GM21717 (cell line): ENCODE measurements around the gene CAP2.
"Not testable (repeated sequence)": the region's sequence is repeated elsewhere in the genome, so short reads cannot be mapped to it uniquely, and the experiment has no call there.

Source experiments
- ATAC-seq: cut with Tn5 transposase; IDR thresholded peaks from one replicate; pipeline ENCODE4 v1.9.1; 2021; ENCODE audit warnings: mild to moderate bottlenecking, moderate library complexity; ENCODE audit not compliant: unreplicated experiment

CAP2 gene

DNA sequence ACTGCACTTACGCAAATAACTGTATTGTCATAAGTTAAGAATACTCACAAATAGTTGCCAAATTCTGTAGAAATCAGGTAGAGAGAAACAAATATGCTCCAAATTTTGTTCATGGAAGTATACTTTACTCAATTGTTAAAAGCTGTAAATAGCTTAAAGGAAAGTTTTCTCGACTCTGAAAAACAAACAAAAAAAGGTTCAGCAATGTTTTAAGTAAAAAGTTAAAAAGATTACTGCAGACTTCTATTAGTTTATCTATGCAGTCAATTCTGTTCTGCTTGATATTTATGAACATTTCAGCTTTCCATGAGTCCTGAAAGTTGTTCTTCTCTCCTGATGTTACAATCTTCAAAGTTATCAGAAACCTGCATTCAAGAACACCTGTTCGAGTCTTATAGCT is 169.2 kb downstream of the CAP2 start:
- no peak for ATAC-seq

DNA sequence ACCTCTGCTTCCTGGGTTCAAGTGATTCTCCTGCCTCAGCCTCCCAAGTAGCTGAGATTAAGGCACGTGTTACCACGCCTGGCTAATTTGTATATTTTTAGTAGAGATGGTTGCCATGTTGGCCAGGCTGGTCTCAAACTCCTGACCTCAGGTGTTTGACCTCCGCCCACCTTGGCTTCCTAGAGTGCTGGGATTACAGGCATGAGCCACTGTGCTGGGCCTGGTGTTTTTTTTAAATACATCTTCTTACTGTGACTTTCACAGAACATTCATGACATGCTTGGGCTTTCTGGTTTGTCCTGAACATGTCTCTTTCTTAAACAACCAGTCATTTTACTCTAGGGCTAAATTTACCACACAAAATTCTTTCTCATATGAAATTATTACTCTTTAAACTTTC is 172.0 kb downstream of the CAP2 start:
- no peak for ATAC-seq

DNA sequence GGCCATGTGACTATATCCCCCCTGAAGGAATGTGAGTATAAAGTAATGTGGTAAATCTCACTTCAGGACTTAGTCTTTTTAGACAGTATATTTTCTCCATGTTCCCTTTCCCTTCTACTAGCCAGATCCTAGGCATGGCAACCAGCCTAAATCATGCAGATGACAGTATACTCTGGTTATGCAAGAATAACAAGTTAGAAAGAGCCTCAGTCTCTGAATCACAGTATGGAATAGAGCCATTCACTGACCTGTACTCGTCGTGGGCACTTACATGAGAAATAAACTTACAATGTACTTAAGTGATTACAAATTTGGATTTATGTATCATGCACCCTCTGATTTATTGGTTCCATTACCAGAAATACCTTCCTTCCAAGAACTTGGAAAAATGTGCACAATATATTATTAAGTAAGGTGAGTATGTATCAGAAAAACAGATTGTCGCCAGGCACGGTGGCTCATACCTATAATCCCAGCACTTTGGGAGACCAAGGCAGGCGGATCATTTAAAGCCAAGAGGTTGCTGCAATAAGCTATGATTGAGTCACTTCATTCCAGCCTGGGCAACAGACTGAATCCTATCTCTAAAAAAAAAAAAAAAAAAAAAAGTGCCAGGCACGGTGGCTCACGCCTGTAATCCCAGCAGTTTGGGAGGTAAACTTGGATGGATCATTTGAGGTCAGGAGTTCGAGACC is 181.6 kb downstream of the CAP2 start:
- no peak for ATAC-seq

DNA sequence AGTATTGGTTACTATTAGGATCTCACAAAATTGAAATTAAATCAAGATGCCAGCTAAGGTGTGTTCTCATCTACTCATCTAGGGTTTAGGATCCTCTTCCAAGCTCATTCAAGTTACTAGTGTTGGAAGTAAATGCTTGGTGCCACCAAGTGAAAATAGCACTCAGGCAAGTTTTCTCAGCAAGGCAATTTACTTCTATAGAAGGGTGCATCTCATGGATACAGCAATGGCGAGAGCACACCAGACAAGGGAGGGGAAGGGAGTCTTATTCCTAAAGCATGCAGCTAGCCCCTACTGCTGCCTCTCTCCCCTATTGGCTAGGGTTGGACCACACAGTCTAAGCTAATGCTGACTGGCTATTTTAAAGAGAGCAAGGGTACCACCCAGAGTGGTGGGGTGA is 183.7 kb downstream of the CAP2 start:
- ATAC-seq = no peak

DNA sequence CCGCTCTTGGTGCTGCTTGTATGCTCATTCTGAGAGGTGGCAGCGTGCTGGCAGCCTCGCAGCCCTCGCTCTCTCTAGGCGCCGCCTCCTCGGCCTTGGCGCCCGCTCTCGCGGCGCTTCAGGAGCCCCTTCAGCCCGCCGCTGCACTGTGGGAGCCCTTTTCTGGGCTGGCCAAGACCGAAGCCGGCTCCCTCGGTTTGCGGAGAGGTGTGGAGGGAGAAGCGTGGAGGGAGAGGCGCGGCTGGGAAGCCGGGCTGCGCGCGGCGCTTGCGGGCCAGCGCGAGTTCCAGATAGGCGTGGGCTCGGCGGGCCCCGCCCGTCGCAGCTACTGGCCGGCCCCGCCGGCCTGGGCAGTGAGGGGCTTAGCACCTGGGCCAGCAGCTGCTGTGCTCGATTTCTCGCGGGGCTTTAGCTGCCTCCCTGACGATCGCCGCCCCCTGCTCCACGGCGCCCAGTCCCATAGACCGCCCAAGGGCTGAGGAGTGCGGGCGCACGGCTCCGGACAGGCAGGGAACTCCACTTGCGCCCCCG is 187.2 kb downstream of the CAP2 start:
- no peak for ATAC-seq

DNA sequence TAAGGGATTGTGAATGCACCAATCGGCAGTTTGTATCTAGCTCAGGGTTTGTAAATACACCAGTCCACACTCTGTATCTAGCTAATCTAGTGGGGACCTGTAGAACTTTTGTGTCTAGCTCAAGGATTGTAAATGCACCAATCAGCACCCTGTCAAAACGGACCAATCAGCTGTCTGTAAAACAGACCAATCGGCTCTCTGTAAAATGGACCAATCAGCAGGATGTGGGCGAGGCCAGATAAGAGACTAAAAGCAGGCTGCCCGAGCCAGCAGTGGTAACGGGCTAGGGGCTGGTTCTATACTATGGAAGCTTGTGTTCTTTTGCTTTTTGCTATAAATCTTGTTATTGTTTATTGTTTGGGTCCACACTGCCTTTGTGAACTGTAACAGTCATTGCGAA is 187.9 kb downstream of the CAP2 start:
- not testable (repeated sequence) for ATAC-seq

DNA sequence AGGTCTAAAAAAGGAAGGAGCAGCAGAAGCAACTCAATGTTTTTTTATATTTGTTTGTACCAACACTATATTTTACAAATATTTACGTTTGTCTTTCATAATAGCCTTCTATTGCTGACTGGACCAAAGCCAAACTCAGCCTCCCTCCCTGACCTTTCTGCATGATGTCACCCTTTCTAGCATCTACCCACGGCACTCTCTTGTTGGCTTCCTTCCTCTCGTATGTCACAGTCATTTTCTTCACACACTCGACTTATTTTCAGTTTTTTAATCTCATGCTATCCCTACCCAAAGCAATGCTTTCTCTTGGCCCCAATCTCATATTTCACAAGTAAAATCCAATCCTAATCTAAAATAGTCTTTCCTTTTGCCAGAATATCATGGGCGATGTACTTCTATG is 190.4 kb downstream of the CAP2 start:
- ATAC-seq = peak; percentile 9

DNA sequence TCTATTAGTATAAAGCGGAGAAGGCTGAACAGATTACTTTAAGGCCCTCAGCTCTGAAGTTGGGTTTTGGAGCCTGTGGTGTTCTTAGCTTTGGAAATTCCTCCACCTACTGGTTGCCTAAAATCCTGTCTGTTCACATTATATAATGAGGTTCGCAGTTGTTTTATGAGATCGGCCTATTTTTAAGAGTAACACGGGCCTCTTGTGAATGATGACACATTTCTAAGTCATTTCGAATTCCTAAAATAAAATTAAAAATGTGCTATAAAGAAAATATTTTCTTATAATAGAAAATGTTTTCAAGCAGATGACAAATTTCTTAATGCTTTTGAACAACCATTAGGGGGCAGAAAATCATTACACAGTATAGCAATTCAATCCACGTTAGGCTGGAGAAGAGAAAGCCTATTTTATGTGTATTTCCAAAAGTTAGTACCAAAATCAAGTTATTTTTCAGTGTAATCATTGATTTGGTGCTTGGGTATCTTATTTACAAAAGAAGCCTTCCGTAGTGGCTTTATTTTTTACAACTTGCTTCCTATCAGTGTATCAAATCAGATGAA is 190.9 kb downstream of the CAP2 start:
- peak; percentile 77 for ATAC-seq

DNA sequence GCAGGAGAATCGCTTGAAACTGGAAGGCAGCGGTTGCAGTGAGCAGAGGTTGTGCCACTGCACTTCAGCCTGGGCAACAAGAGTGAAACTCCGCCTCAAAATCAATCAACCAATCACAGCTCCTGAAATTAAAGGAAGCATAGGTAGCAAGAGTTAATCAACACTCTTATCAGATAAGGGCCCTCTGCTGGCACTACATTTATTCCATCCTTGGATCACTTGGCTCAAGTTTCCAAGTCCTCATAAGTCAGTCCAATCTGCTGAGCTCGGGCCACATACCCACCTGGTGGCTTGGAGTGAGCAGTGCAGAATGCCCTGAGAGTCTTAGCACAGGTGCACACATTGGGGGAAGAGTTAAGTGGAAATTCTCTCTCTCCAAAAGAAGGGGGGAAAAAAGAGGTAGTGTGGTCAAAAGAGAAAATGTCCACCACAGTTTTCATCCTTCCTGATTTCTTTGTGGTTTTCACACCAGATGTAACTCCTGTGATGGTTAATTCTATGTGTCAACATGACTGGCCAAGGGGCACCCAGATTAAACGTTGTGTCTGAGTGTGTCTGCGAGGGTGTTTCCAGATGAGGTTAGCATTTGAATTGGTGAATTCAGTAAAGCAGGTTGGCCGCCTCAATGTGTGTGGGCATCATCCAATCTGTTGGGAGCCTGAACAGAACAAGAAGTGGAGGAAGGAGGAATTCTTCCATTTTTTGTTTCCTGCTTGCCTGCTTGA is 192.5 kb downstream of the CAP2 start:
- no peak for ATAC-seq

DNA sequence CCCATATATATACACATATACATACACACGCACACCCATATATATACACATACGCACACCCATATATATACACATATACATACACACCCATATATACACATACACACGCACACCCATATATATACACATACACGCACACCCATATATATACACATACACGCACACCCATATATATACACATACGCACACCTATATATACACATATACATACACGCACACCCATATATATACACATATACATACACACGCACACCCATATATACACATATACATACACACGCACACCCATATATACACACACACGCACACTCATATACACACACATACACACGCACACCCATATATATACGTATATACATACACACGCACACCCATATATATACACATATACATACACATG is 193.2 kb downstream of the CAP2 start:
- not testable (repeated sequence) for ATAC-seq

DNA sequence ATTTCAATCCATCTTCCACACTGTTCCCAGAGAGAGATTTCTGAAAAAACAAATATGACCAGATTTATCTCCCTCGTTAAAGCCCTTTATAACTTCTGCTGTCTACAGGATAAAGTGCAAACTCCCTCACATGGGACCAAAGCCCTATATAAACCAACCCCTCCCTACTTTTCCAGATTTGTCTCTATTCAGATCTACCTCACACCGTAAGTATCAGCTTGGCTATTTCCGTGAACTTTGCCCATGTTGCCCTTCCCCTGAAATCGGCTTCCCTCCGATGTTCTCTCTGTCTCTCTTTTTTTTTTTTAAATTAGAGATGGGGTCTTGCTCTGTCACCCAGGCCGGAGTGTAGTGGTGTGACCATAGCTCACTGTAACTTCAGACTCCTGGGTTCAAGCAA is 194.6 kb downstream of the CAP2 start:
- no peak for ATAC-seq

DNA sequence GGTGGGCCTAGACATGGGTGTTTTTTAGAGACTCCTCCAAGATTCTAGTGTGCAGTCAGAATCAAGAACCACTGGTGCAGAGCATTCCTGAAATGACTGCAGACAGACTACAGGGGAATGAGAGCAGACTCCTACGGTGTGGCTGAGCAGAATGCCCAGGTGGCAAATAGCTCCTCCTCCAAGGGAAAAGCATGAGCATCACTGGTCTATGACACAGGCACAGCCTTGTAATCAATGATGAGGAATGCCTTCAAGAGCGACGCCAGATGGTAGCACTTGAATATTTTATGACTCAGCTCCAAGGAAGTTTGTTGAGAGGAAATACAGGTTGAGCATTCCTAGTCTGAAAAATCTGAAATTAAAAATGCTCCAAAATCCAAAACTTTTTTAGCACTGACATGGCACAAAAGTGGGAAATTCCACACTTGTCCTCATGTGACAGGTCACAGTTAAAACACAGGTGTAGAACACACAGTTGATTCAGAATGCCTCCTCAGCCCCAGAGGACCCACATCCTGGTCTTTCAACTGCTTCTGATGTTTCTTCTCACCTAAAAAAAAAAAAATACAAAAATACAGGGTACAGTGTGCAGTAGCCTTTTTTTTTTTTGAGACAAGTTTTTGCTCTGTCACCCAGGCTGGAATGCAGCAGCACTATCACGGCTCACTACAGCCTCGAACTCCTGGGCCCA is 196.2 kb downstream of the CAP2 start:
- peak; percentile 77 for ATAC-seq

DNA sequence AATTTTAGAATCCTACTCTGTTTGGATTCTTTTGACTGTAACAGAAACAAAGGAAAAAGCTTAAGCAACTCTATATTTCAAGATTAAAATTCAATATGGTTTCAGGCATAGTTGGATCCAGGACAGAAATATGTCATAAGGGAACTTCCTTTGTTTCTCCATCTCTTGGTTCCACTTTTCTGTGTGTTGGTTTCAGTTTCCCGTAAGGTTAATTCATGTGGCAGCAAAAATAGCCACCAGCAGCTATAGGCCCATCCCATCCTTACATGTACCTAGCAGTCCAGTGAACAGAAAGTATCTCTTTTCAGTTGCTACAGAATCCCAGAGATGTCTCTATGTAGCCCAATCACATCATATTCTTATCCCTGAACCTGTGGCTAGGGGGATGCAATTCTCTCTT is 197.9 kb downstream of the CAP2 start:
- no peak for ATAC-seq

DNA sequence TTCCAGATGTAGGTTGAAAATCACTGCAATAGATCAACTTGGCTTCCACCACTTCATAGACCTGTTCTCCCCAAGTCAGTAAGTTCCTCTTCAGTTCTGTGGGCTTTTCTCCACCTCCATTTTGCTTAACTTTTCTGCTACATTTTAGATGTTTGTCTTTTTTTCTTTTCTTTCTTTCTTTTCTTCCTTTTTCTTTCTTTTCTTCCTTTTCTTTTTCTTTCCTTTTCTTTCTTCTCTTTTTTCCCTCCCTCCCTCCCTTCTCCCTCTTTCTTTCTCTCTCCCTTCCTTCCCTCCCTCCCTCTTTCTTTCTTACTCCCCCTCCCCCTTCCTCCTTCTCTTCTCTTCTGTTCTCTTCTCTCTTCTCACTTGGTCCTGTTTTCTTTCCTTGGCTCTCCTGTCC is 199.9 kb downstream of the CAP2 start:
- no peak for ATAC-seq

DNA sequence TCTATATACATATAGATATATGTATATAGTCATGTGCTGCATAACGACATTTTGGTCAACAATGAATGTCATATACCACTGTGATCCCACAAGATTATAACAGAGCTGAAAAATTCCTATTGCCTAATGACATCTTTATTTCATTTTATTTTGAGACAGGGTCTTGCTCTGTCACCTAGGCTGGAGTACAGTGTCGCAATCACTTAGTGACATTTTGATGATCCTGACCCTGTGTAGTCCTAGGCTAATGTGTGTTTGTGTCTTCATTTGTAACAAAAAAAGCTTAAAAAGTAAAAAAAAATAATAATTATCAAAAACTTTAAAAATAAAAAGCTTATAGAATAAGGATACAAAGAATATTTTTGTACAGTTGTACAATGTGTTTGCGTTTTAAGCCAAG is 202.7 kb downstream of the CAP2 start:
- no peak for ATAC-seq

DNA sequence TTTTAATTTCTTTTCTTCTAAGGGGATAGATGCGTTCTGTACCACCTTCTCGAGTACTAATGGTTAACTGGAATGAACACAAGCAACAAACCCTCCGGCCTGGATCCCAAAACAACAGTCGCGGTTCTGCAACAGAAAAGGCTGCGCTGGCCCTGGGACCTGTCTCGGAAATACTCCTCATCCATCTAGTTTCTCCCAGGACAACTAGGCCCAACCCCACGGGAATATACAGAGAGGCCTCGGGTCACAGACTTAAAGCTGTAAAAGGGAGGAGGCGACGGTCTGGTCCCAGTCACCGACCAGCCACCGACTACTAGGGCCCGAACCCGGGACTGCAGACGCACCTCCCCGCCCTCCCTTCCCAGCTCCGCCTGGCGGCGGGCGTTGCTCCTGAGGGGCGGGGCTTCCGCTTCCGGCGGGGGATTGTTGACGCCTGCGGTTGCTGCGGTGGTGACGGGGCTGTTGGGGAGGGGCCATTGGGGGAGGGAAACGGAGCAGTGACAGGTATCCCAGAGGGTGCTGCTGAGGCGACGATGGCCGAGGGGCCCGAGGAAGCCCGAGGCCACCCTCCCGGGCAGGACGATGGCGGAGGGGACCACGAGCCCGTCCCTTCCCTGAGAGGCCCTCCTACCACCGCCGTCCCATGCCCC is 206.6 kb downstream of the CAP2 start, which contains the start of gene FAM8A1:
Gene FAM8A1, plus strand, starts transcription at position 426 of the 650 bp plus-strand sequence. Its CDS starts 108 bp downstream, at position 534.
- ATAC-seq = peak; percentile 88

DNA sequence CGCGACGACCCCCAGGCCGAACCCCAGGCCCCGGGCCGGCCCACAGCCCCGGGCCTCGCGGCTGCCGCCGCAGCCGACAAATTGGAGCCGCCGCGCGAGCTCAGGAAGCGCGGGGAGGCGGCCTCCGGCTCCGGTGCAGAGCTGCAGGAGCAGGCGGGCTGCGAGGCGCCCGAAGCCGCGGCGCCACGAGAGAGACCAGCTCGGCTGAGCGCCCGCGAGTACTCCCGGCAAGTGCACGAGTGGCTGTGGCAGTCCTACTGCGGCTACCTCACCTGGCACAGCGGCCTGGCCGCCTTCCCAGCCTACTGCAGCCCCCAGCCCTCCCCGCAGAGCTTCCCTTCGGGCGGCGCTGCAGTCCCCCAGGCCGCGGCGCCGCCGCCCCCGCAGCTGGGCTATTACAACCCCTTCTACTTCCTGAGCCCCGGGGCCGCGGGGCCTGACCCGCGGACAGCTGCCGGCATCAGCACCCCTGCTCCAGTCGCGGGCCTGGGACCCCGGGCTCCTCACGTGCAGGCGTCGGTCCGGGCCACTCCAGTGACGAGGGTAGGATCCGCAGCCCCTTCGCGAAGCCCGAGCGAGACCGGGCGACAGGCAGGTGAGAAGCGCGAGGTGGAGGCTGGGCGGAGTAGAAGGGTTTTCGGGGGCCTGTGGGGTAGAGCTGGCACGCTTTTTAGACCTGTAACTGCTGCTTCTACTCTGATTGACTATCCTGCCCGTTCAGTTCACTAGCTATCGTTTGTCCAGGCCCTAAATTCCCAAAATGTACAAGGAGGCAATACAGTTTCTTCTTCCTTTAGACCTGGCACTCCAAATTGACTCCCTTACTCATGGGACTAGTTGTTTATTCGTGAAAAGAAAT is 207.4 kb downstream of the CAP2 start:
- ATAC-seq = peak; percentile 53

DNA sequence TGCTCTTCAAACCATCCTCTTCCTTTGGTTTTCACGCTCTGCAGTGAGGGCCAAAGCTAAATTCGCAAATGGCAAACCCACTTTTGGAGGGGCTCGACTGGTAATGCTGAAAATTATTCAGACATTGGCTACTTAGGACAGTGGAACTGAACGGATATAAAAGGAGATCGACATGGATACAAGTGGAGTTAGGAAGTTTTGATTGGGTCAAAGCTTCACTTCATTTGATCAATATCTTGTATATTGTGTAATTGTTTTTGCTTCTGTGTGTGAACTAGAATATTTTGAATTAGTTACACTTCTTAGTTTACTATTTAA is 207.9 kb downstream of the CAP2 start:
- no peak for ATAC-seq

DNA sequence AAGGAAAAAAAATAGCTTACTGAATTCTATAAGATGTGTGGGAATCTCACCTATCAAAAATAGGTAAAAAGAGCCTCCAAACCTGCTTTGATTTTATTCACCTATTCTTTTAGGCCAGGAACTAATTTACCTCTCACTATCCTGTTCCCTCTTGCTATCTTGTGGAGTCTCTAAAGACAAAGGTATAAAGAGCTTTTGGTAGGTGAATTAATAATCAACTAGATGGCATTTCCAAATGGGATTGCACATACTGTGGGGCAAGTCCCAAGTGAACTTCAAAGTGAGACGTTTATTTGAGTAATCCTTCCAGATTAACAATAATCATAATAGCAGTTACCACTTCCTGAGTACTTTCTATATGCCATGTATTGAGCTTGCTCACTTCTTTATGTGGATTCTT is 209.5 kb downstream of the CAP2 start:
- ATAC-seq = no peak

DNA sequence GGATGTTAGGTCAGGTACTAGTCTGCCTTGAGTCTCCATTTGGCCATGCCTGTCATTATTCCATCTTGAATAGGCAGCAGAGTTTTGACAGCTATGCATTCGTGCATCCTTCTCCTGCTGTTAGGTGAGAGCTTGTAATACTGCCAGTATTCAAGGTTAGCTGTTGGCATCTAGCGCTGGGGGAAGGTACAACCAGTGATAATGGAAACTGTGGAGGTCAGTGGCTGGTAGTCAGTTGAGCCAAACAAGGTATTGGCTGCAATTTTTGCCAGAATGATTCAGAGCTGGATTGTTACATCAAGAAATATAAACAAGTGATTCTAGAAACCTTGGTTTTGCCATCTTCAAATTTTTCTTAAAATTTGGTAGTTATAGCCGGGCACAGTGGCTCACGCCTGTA is 213.2 kb downstream of the CAP2 start:
- no peak for ATAC-seq
